Inferior parietal cortex (tissue), 1 donor: ENCODE results near the gene MAFB.

Experiments used
- DNase-seq: peaks from one replicate; pipeline ENCODE4 v3.0.0-alpha.2; 2016; ENCODE audit errors: extremely low spot score

Gene MAFB

DNA sequence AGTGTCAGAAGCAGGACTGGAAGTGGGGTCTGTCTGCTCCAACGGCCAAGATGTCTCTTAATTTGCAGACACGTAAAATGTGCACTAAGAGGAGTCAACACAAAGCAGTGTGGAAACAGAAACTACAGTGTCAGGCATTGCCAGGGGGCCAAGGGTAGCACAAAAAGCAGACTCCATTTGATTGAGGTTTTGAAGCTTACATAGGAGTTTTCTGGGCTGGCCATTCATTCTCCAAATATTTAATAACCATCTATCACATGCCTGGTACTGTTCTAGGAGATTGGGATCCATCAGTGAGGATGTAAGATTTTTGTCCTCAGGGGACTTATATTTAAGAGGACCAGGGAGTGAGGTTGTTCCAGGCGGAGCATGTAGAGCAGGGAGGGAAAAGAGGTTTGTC, 29.5 kb downstream of the MAFB start:
- DNase-seq, result no peak

DNA sequence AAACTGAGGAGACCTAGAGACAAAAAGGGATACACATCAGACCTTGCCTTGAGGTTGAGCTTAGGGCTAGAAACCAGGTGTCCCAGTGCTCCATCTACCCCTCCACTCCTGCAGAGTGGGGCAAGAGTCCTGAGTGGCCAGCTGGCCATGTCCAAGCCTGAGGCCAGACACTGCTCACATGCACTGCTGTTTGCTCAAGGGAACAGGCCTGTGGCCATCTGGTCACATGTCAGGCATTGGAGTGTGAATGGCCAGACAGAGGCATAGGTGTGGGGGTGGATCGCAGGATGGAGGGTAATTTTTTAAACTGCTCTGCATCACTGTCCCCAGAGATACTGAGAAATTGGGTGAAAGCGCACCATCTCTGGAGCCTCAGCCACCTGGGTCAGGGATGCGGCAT, 30.5 kb downstream of the MAFB start:
- DNase-seq, result no peak

DNA sequence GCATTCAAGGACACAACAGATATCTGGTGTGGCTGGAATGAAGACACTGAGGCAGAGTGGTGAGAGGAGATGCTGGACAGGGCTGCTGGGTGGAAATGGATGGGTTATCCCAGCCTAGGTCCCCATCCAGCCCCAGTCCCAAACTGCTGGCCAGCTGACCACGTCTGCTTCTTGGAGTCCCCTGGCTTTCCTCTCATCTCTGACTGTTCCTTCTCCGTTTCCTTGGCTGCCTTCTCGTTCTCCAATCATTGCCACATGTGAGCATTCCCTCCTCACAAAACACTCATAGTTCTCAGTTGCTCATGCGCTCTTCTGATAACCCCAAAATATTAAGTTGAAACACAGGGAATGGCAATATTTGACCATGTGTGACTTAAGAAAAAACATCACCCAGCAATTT, 31.5 kb downstream of the MAFB start:
- no peak for DNase-seq

DNA sequence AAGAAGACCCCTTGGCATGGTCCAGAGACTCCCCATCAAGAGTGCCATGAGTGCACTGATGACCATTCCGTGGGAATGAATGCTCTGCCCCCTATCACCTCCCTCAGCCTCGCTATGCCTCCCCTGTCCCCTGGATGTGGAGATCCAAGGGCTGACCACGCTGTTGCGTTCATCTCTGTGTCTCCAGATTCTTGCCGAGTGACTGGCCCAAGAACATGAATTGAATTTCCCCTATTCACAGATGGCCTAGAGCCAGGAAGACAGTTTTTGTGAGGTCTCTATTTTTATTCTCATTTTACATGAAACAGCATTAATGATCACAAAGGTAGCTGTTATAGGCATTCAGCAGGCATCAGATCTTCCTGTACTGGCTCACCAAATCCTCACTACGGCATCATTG, 33.6 kb downstream of the MAFB start:
- no peak for DNase-seq

DNA sequence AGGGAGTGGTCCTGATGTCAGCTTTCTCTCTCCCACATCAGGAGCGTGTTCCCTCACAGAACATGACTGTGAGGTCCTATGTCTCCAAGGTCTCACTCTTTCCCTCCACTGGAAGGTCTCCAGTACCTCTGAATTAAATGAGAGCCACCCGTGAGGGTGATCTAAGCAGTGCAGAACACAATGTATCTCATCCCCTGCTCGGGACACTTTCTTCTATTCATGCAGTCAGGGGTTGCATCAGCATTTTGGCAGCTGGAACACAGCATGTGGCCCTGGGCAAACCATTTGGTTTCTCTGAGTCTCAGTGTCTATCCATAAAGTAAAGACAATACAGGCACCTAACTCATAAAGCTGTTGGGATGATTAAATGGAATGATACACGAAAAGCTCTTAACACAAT, 34.2 kb downstream of the MAFB start:
- DNase-seq, result no peak

DNA sequence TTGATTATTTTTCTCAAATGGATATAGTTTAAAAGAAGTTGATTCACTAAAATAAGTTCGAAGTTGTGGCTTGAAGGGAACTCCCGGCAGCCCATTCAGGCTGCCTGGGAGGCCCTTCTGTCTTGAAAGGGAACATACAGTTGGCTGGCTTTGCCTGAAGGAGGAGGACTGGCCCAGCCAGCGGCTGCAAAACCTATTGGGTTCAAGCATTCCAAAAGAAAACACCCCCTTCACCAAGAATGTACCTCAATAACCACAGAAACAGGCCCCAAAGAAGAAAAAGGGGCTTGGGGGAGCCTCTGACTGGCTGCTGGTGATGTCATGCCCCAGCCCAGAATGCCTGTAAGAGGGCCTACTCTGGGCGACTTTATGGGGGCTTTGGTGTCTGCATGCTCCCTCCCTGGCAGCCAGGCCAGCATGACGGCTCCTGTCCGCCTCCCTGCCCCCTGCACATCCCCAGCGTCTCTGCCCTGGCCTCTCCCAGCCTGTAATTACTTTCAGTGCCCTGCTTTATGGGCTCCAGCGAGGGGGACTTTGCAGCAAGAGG, 36.5 kb downstream of the MAFB start:
- DNase-seq, result no peak

DNA sequence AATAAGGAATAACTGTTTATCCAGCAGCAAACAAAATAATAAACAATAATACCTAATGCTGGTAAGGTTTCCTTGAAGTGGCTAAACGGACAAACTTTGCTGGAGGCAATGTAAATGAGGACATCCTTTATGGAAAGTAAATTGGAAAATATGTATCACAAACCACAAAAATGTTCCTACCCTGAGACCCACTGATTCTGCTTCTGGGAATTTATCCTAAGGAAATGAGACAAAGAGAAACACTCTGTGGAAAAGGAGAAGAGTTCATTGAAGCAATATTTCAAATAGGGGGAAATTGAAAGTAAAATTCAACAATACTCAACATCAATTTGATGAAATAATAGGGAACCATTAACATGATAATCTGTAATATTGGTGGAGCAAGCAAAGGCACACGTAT, 37.9 kb downstream of the MAFB start:
- DNase-seq, result no peak

DNA sequence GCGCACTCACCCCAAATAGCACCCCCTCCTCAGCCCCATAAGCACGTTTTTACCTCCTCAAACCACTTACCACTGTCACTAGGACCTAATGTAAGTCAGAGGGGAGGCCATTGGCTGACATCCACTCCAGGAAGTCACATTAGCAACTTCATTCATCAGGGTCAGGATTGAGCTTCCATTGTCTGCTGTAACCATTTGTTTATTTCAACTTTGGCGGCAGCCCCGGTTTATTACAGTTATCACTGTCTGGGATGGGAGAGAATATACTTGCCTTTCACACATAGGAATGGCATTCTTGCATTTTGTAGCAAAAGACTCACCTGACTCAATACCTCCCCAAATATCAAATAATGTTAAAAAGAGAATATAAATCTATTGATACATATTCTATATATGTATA, 38.3 kb downstream of the MAFB start:
- no peak for DNase-seq

DNA sequence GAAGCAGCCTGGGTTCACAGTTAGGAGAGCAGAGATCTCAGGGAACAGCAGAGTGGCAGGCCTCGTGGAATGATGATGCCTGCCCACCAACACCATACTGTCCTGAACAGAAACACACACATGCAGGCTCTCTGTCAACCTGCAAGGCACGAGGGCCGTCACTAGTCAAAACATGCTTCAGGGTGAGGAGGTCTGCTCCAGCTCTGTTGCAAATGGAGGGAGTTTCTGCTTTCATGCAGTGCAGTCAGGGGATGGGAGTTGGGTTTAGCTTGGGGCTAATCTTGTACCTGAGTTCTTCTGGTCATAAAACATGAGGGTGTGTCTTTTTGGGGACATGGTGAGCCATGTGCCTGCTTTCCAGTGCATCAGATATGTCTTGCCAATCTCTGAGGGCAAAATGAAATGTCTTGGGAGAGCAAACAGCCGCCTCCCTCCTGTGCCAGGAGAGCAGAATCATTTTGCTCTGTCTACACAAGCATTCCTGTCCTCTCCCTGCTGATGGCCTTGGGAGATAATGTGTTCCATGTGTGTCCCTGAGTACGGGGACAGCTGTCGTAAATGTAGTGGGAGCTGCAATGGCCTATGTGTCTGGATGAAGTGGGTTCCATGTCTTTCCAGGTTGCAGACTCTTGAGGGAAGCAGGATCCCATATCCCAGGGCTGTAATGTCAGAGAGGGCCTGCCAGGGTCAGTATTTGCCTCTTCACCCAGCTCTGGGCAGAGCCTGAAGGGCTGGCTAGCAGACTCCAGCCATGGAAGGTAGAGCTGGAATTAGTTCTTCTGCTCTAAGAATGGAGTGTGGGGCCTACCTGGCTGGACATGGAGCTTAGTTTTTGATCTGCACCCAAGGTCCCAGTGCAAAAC, 40.6 kb downstream of the MAFB start:
- no peak for DNase-seq

DNA sequence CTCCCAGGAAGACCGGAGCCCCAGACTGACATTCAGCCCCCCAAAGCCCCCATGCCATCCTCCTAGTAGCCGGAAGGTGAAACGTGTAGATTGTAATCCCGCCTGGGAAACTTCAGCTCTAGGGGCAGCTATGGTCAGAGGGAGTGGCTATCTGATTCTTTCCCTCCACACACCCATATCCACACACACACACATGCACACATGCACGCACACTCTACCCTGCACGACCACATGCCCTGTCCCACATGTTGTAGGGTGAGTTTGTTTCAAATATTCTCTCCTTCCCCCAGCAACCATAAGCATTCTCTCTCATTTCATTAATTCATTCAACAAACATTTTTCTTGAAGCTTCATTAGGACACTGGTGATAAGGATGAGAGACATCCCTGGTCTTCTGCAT, 42.2 kb downstream of the MAFB start:
- no peak for DNase-seq

DNA sequence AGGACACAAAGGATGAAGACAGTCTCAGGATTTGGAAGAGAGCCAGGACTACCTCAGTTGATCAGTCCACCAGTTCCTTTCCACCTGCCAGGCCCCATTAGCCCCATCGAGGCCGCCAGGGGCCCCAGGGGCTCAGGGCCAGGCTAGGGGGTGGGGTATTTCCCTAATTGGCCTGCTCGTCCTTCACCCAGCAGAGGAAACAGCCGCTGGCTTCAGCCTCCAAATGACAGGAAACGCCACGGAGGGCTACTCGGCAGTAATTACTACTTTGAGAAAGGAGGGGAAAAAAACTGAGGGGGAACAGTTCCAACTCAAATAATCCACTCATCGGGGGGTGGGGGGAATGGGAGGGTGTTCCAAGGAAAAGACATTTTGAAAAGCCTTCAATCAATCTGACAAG, 42.7 kb downstream of the MAFB start:
- no peak for DNase-seq

DNA sequence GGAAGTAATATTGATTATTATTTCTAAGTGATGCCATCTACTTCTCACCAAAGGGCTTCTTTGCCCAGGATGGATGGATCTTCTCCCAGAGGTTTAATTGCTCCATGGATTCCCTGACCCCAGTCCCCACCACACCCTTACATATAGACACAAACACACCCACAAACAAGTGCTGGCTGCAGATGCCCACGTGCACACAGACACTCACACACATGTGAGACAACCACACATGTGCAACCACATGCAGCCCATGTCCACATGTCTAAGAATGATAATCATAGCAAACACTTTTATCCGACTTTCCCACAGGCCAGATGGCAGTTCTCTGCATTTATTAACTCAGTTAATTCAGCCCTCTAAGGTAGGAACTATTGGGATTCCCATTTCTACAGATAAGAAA, 44.2 kb downstream of the MAFB start:
- DNase-seq, result no peak

DNA sequence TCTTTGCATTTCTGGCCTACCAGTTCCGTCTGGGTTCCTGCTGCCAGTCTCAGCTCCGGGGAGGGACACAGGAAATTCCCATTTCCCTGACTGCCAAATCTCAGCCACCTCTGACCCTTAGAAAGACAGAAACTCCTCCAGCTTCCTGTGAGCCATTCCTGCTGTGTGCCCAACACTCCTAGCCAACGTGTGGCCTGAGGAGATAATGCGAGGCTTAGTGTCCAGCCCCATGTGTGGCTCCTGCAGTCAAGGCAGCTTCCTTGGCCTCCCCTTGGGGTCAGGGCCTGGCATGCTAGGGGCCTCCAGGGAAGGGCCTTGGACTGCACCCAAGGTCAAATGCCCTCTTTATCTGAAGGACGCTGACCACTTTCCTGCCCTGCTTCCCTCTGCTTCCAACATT, 45.1 kb downstream of the MAFB start:
- no peak for DNase-seq

DNA sequence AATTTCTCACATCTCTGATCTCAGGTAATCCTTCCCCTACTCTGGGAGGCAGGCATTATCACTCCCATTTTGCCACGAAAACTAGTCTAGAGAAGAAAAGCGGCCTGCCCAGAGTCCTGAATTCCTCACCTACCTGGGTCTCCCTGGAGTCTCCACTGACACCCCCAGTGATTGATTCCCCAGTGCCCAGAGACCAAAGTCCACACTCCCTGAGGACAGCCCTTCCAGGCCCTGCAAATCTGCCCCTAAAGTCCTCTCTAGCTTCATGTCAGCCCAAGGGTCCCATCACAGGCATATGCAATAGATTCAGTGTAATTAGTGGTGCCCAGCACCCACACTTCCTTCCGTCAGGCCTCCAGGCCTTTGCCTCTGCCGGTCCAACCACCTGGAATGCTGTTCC, 47.2 kb downstream of the MAFB start:
- no peak for DNase-seq

DNA sequence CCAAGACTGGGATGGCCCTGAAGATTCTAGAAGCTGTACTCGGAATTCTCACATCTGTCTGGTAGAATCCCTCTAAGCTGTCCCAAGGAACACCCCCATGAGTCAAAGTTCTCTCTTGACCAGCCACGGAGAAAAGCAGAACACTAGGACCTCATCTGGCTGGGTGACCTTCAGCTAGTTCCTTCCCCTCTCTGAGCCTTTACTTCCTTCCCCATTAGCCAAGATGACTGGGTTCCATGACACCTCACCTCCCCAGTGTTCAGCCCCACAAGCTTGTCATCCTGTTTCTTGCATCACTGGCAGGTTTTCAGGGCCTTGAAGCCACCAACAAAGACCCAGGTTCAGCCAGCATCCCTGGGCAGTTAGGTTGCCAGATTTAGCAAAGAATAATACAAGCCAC, 47.8 kb downstream of the MAFB start:
- no peak for DNase-seq

DNA sequence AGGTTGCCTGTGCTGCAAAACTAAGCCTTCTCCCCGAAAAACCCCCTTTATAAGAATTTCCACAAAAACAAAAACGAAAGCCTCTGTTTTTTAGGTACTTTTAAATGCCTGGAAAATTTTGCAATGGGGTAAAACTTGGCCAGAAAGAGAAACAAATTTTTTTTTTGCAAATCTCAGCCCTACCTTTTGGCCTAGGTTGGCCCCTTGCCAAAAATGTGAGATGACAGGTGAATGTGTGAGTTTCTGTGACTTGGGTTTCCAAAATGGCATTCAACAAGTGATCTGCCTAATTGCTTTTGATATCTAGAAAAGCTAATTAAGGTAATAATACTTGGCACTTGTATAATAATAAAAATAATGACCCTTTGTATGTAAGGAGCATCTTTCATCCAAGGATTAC, 48.4 kb downstream of the MAFB start:
- DNase-seq, result no peak

DNA sequence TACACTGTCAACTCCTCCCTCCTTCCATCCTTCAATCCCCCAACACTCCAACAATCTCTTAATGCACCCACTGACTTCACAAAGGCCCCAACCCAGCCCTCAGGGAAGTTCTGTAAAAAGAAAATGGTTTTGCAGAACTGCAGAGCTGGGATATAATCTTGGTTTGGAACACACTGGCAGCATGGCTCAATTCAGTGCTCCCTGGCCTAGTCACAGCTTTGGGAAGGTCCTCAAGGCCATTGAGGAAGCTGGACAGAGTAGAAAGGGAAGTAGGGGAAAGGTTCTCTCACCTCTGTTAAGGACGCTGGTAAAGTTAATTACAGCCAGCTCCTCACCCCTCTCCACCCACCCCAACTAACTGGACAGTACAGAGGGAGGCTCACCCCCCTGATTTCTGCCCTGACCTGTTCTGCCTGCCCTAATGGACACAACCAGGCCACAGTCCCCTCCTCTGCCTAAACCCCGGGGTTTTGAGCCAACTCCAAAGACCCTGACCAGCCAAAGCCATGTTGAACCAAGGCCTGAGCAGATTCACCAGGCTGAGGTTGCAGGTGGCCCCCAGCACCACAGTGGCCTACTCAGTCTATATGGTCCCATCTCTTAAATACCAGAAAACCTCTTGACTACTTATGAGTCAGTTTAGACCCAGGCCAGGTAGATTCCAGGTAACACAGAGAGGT, 49.2 kb downstream of the MAFB start:
- no peak for DNase-seq

DNA sequence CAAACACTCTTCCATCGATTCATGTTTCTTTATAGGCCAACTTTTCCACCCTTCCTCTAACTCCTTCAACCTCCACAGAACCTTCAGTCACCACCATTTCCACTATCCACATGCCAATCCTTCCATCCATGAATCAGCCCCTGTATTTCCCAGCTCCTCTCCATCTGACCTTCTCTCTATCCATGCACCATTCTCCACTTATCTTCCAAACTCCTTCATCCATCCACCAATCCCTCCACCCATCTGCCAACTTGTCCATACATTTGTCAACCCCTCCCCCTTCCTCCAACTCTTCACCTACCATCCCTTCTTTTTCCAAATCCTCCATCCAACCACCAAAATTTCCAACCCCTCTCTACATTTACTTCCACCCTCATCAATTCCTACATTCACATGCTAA, 49.9 kb downstream of the MAFB start:
- no peak for DNase-seq

DNA sequence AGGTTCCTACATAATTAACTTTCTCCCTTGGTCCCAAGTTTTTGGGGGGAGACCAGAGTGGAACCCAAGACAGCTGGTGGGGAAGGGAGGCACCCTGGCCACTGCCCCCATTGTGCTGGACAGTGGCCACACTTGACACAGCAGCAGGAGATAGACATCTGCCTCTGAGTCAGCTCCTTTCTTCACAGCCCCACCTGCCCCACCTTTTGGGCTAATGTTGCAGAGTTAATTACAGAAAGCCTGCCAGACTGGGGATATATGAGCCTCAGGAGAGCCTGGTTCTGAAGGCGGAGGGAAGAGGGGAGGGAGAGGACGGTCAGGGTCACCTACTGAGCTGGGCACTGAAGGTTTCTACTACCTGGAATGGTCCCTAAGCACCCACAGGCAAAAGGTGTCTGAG, 50.6 kb downstream of the MAFB start:
- no peak for DNase-seq

DNA sequence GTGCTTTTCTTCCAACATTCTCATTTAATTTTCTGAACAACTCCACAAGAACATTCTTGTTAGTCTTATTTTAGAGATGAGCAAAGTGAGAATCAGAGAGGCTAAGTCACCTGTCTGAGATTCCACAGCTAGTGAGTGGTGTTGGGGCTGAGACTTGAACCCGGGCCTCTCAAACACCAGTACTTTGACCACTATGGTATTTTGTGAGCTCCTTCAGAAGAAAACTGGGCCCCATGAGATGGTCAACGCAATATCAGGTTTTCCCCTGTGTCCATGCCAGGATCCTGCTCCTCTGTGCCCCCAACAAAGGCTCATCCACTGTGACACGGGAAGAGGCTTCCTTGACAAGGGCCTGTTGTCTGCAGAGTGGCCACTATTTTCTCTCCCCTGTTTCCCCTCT, 51.9 kb downstream of the MAFB start:
- no peak for DNase-seq

DNA sequence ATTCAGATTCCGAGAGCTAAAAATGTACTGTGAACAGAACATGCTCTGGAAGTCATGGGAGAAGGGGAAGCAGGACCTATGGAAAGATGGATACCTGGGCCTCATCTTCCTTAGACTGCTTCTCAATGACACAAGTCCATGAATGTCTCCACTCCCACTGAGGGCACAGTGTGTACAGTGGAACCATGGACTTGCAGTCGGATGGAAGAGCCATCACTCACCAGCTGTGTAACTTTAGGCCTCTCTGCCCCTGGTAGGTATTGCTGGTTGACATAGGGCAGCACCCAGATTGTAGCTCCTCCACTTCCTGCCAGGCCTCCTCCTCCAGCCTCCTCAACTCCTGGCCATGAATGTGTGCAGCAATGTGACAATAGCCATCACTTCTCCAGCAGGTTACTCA, 52.5 kb downstream of the MAFB start:
- no peak for DNase-seq

DNA sequence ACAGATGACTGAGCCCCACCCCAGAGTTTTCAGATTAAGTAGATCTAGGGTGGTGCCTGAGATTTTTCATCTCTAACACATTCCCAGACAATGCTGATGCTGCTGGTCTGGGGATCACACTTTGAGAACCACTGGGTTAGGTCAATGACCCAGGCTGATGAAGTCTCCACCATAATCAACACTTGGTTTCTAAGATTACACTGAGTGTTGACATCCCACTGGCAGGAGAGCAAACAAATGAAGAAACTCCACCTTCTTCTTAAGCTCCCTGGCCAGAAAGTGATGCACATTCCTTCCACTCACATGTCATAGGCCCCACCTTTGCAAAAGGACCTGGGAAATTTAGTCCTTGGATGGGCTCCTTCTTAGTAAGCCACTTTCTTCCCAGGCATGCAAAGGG, 53.1 kb downstream of the MAFB start:
- DNase-seq, result no peak
